OCI-LY7 (cell line): ENCODE data around the gene ECE1.

Experiments used
- CTCF ChIP-seq: fragments of 200-600 bp; sonication (generic); conservative IDR thresholded peaks from 2 replicates; pipeline ENCODE4 v1.5.1; 2014; ENCODE audit warnings: mild to moderate bottlenecking, antibody characterized with exemption, low read length, moderate library complexity, mixed read lengths
- EZH2phosphoT487 ChIP-seq: fragments of 200-600 bp; sonication (generic); IDR thresholded peaks from 2 replicates; pipeline ENCODE4 v1.6.1; 2018; ENCODE audit warnings: low read depth, borderline replicate concordance, mild to moderate bottlenecking, mixed run types, antibody characterized with exemption, low read length, moderate library complexity, mixed read lengths

GRCh38 chr1:21291964-21292363 is 1.7 kb upstream of the ECE1 start:
- TF ChIP-seq CTCF (no peak), EZH2phosphoT487 (no peak)
